K562 (cell line): ENCODE measurements around the gene TTC22. TPM values are rescaled to one million over a fixed set of nuclear protein-coding genes. Genes with fewer than 3 reads are reported as not detected.

Experiments used
- ATAC-seq: fragments of 200-7000 bp; cut with Tn5 transposase; 3 replicates; pipeline ENCODE4 v1.9.1; 2020; ENCODE audit warnings: moderate library complexity
- BruUV-seq: library from RNA; stranded (reverse); fragments of 400-500 nt; replicated peaks from 2 replicates; lab custom pipeline; 2021; lab: Mats Ljungman, UMichigan
- CTCF ChIA-PET: fragments of 300-600 bp; formaldehyde crosslinking; extraction: SDS; loops from one replicate; lab custom pipeline; 2021; ENCODE audit warnings: low intra/inter-chr PET ratio; lab: Yijun Ruan, JAX
- POLR2A ChIA-PET: fragments of 300-600, 350-650 bp; sonication (Branson Sonifier 250); formaldehyde crosslinking; extraction: SDS; loops from one replicate; lab custom pipeline; 2021; ENCODE audit warnings: antibody characterized with exemption, inconsistent platforms; lab: Yijun Ruan, JAX
- DNase-seq, 4 experiments: peaks; one replicate each; pipeline versions ENCODE4 v3.0.0 to v3.0.0-alpha.2; 2011 to 2018; ENCODE audit warnings: low spot score in 3 of 4, mixed read lengths in 3 of 4; ENCODE audit errors: extremely low read depth in 1 of 4
- FAIRE-seq: peaks from 2 replicates; lab custom pipeline; 2011; peaks lifted over from hg19 to GRCh38; lab: Jason Lieb, UNC
- H2AFZ ChIP-seq: 2 replicates; pipeline ENCODE4 v1.6.0; 2011; ENCODE audit warnings: low read depth, low read length, control low read depth, inconsistent platforms
- H3K27ac ChIP-seq: fragments of 200-600 bp; 3 replicates; pipeline ENCODE4 v1.8.0; 2011; ENCODE audit warnings: low read depth, mild to moderate bottlenecking, control low read depth, inconsistent platforms, low read length, moderate library complexity, mixed read lengths; ENCODE audit errors: extremely low read depth
- H3K27me3 ChIP-seq, 2 experiments: fragments of 300-600 bp in 1 of 2; 2 replicates in 1 of 2; 3 replicates in 1 of 2; pipeline versions ENCODE4 v1.6.0 to v1.8.0; 2011; ENCODE audit warnings: inconsistent platforms in 2 of 2, low read length in 2 of 2, mild to moderate bottlenecking in 1 of 2, mixed read lengths in 1 of 2, moderate library complexity in 1 of 2; ENCODE audit not compliant: control insufficient read depth in 2 of 2, insufficient read depth in 2 of 2
- H3K36me3 ChIP-seq: fragments of 300-600 bp; 3 replicates; pipeline ENCODE4 v1.8.0; 2011; ENCODE audit warnings: mild to moderate bottlenecking, low read length, inconsistent platforms; ENCODE audit not compliant: control insufficient read depth, insufficient read depth
- H3K4me1 ChIP-seq, 2 experiments: fragments of 200-600 bp in 1 of 2; replicated peaks in 1 of 2; 2 replicates in 1 of 2; 3 replicates in 1 of 2; pipeline versions ENCODE4 v1.5.1 to v1.8.0; 2011; ENCODE audit warnings: inconsistent platforms in 2 of 2, low read length in 2 of 2, mild to moderate bottlenecking in 1 of 2, mixed read lengths in 1 of 2, moderate library complexity in 1 of 2; ENCODE audit not compliant: control insufficient read depth in 2 of 2, insufficient read depth in 2 of 2
- H3K4me2 ChIP-seq: 2 replicates; pipeline ENCODE4 v1.6.1; 2011; ENCODE audit warnings: low read length, control low read depth, inconsistent platforms, mixed read lengths; ENCODE audit not compliant: insufficient read depth
- H3K4me3 ChIP-seq: fragments of 200-600 bp; sonication (generic), shearing (Covaris generic); 2 replicates; pipeline ENCODE4 v1.5.1; 2016; ENCODE audit warnings: control low read depth, inconsistent platforms
- H3K79me2 ChIP-seq: fragments of 200-600 bp; 3 replicates; pipeline ENCODE4 v1.8.0; 2011; ENCODE audit warnings: low read length, inconsistent platforms; ENCODE audit not compliant: control insufficient read depth, insufficient read depth
- H3K9ac ChIP-seq, 2 experiments: 2 replicates each; pipeline versions ENCODE4 v1.6.0 to v1.6.1; 2011; ENCODE audit warnings: low read depth in 2 of 2, low read length in 2 of 2, control low read depth in 1 of 2, inconsistent platforms in 1 of 2, mild to moderate bottlenecking in 1 of 2, mixed read lengths in 1 of 2; ENCODE audit not compliant: insufficient read depth in 1 of 2
- H3K9me1 ChIP-seq: one replicate; pipeline ENCODE4 v1.6.0; 2011; ENCODE audit warnings: inconsistent platforms, mild to moderate bottlenecking, low read length, moderate library complexity; ENCODE audit not compliant: control insufficient read depth, insufficient read depth
- H3K9me3 ChIP-seq: replicated peaks from 2 replicates; pipeline ENCODE4 v1.5.1; 2011; ENCODE audit warnings: low read depth, low read length, inconsistent platforms; ENCODE audit not compliant: control insufficient read depth, insufficient read depth
- H4K20me1 ChIP-seq: replicated peaks from 2 replicates; pipeline ENCODE4 v1.6.1; 2011; ENCODE audit warnings: low read length, inconsistent platforms, mixed read lengths; ENCODE audit not compliant: control insufficient read depth, insufficient read depth
- ADNP ChIP-seq: fragments of 200-800 bp; sonication (Bioruptor generic); IDR thresholded peaks from 2 replicates; pipeline ENCODE4 v1.6.1; 2016; ENCODE audit warnings: missing genetic modification characterization, missing compliant biosample characterization
- ASH1L ChIP-seq: fragments of 450-650 bp; IDR thresholded peaks from 2 replicates; pipeline ENCODE4 v1.6.1; 2018; ENCODE audit warnings: borderline replicate concordance, mild to moderate bottlenecking, low read depth; ENCODE audit not compliant: partially characterized antibody
- DIDO1 ChIP-seq: fragments of 450-650 bp; IDR thresholded peaks from 2 replicates; pipeline ENCODE4 v1.6.1; 2016; ENCODE audit warnings: low read depth, missing biosample characterization, missing genetic modification characterization
- ELK3 ChIP-seq: fragments of 450-650 bp; formaldehyde crosslinking; IDR thresholded peaks from 2 replicates; pipeline ENCODE4 v1.4.0; 2020; ENCODE audit warnings: mild to moderate bottlenecking
- ETV1 ChIP-seq: fragments of 450-650 bp; conservative IDR thresholded peaks from 2 replicates; pipeline ENCODE4 v1.6.1; 2016; ENCODE audit warnings: missing genetic modification characterization, control low read depth, low read depth, missing compliant biosample characterization
- KDM1A ChIP-seq, 2 experiments: fragments of 450-650 bp; IDR thresholded peaks; 2 replicates each; pipeline ENCODE4 v1.6.1; 2016; ENCODE audit warnings: mild to moderate bottlenecking in 2 of 2
- MYBL2 ChIP-seq, 2 experiments: fragments of 450-650 bp in 1 of 2; sonication (generic) in 1 of 2; formaldehyde crosslinking in 1 of 2; IDR thresholded peaks; 2 replicates each; pipeline versions ENCODE4 v1.6.1 to v1.8.1; 2017 to 2022; ENCODE audit warnings: borderline replicate concordance in 1 of 2, inconsistent platforms in 1 of 2, low read depth in 1 of 2, mild to moderate bottlenecking in 1 of 2, missing genetic modification reagents in 1 of 2, moderate library complexity in 1 of 2
- RFX7 ChIP-seq: fragments of 250-450 bp; sonication (Bioruptor Pico); IDR thresholded peaks from 2 replicates; pipeline ENCODE4 v1.5.1; 2021; ENCODE audit warnings: mild to moderate bottlenecking
- SFPQ ChIP-seq: fragments of 200-400 bp; formaldehyde crosslinking; IDR thresholded peaks from 2 replicates; pipeline ENCODE4 v1.6.1; 2017; ENCODE audit warnings: mild to moderate bottlenecking, low read depth, low read length, moderate library complexity
- THRAP3 ChIP-seq: fragments of 450-650 bp; IDR thresholded peaks from 2 replicates; pipeline ENCODE4 v1.6.1; 2016; ENCODE audit warnings: mild to moderate bottlenecking, inconsistent platforms, borderline replicate concordance
- TSC22D4 ChIP-seq: fragments of 450-650 bp; IDR thresholded peaks from 2 replicates; pipeline ENCODE4 v1.6.1; 2016; ENCODE audit warnings: missing genetic modification characterization, missing biosample characterization, control low read depth
- USF1 ChIP-seq: sonication (generic); formaldehyde crosslinking; IDR thresholded peaks from 2 replicates; pipeline ENCODE4 v1.9.0; 2022; ENCODE audit warnings: mild to moderate bottlenecking, missing genetic modification reagents
- ZNF165 ChIP-seq: fragments of 250-450 bp; sonication (Bioruptor Pico); IDR thresholded peaks from 2 replicates; pipeline ENCODE4 v1.4.0; 2020; ENCODE audit warnings: borderline replicate concordance
- ZNF232 ChIP-seq: sonication (generic); formaldehyde crosslinking; IDR thresholded peaks from 2 replicates; pipeline ENCODE4 v1.8.0; 2022; ENCODE audit warnings: mild to moderate bottlenecking, missing genetic modification reagents
- WGBS: fragments of 100-300 bp; shearing (Covaris generic); methylation state at CpG from one replicate; pipeline ENCODE4 v1.1.6; 2016; ENCODE audit warnings: low coverage, mixed read lengths; ENCODE audit not compliant: insufficient coverage; ENCODE audit errors: missing lambda C conversion rate; 5-methylcytosine and 5-hydroxymethylcytosine counted together
- in situ Hi-C: fragments of 300-500 bp; cut with MboI; formaldehyde crosslinking; loops from 4 replicates; pipeline ENCODE4 v1.15.0; 2018; ENCODE audit warnings: inconsistent platforms, mixed read lengths
- intact Hi-C: fragments of 100-400 bp; cut with micrococcal nuclease; formaldehyde crosslinking; loops from 2 replicates; pipeline ENCODE4 v1.14.2; 2022
- polyA plus RNA-seq, 8 experiments: library from polyadenylated mRNA; depleted of rRNA in 4 of 8; stranded (reverse) in 5 of 8; unstranded in 3 of 8; fragments of >200 nt; fragmentation: Nextera tagmentation in 2 of 8; fragmentation: Illumina TruSeq in 1 of 8; extraction: Ambion mirVana in 2 of 8; extraction: Trizol in 1 of 8; gene quantifications; 2 replicates each; pipeline versions ENCODE4 v1.2.1 to v1.2.3, GENCODE V29; 2011 to 2014; ENCODE audit warnings: inconsistent platforms in 1 of 8, missing spikeins in 1 of 8
- total RNA-seq, 7 experiments: library from RNA; depleted of rRNA in 6 of 7; stranded (reverse); fragments of >200 nt in 6 of 7; fragmentation: Illumina TruSeq in 2 of 7; extraction: Trizol in 2 of 7; gene quantifications; 2 replicates each; pipeline versions ENCODE4 v1.2.1 to v1.2.3, GENCODE V29; 2011 to 2021; ENCODE audit warnings: low replicate concordance in 1 of 7
- TF ChIP-seq, protein P1 (sequence below): fragments of 450-650 bp; IDR thresholded peaks from 2 replicates; pipeline ENCODE4 v1.6.1; 2017; ENCODE audit warnings: antibody characterized with exemption

TTC22 gene
- total and polyA plus RNA-seq, 9 of the 15 experiments (the other 6 are each of a cell fraction or from before 2014, with no cell fraction given), result 0.07 TPM; not detected in 8

GRCh38 chr1:54784066-54784465 lies 17.1 kb downstream of the TTC22 start:
- Histone ChIP-seq H3K4me1 (peaks cover 0 to 9% of the 10 kb centered on the region in 2 experiments; a peak in 2 of 5 replicates), H3K27ac (no peak overlapping the region), H2AFZ (no peak overlapping the region), H3K9ac (no peak overlapping the region), H3K79me2 (no peaks in the 10 kb centered on the region), H4K20me1 (no peaks in the 10 kb centered on the region), H3K9me3 (no peaks in the 10 kb centered on the region), H3K4me3 (no peak overlapping the region), H3K9me1 (no peaks in the 10 kb centered on the region), H3K27me3 (peaks cover 30 to 42% of the 10 kb centered on the region in 2 experiments), H3K36me3 (no peaks in the 10 kb centered on the region), H3K4me2 (no peak overlapping the region)
- FAIRE-seq (peak; percentile 32), ATAC-seq (no peak; the same call in 1 of the 3 replicates), DNase-seq (no peak)
- intact Hi-C loops (no loop called here), in situ Hi-C loops (no loop called here)
- TF ChIP-seq MYBL2 (IDR thresholded peaks at IDR 0.05; ENCODE audit: low read depth), result no peak
- no peak for TF ChIP-seq MYBL2 (CRISPR knock-in tag; IDR thresholded peaks at IDR 0.05; ENCODE audit: borderline replicate concordance)
- TF ChIP-seq ETV1 (tag), result no peak
- no peak for TF ChIP-seq ZNF232 (CRISPR knock-in tag)
- no peak for TF ChIP-seq ASH1L
- no peak for TF ChIP-seq THRAP3
- TF ChIP-seq ADNP (tag), result no peak
- TF ChIP-seq ZNF165 (CRISPR knock-in tag), result no peak
- TF ChIP-seq USF1 (CRISPR knock-in tag), result no peak
- no peak for TF ChIP-seq SFPQ
- TF ChIP-seq ELK3, result no peak
- TF ChIP-seq DIDO1 (tag), result no peak
- no peak for TF ChIP-seq TSC22D4
- TF ChIP-seq KDM1A (IDR thresholded peaks at IDR 0.05), result no peak
- TF ChIP-seq, protein P1, sequence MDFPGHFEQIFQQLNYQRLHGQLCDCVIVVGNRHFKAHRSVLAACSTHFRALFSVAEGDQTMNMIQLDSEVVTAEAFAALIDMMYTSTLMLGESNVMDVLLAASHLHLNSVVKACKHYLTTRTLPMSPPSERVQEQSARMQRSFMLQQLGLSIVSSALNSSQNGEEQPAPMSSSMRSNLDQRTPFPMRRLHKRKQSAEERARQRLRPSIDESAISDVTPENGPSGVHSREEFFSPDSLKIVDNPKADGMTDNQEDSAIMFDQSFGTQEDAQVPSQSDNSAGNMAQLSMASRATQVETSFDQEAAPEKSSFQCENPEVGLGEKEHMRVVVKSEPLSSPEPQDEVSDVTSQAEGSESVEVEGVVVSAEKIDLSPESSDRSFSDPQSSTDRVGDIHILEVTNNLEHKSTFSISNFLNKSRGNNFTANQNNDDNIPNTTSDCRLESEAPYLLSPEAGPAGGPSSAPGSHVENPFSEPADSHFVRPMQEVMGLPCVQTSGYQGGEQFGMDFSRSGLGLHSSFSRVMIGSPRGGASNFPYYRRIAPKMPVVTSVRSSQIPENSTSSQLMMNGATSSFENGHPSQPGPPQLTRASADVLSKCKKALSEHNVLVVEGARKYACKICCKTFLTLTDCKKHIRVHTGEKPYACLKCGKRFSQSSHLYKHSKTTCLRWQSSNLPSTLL, result no peak
- no peak for TF ChIP-seq RFX7 (CRISPR knock-in tag)
- BruUV-seq, result no TSS peak
- POLR2A ChIA-PET, result no interaction called here
- CTCF ChIA-PET, result no interaction called here
- 0% methylated on average over 2 of the region's 2 CpGs for WGBS
